Left ventricle myocardium superior (tissue), 1 donor: ENCODE data around the gene RNF213. TPM values are rescaled to one million over a fixed set of nuclear protein-coding genes. Genes with fewer than 3 reads are reported as not detected.
"Not testable (repeated sequence)": the region's sequence is repeated elsewhere in the genome, so short reads cannot be mapped to it uniquely, and the experiment has no call there.

ENCODE experiments used
- ATAC-seq: fragments of 200-7000 bp; cut with Tn5 transposase; one replicate; pipeline ENCODE4 v1.9.1; 2020; ENCODE audit warnings: mild to moderate bottlenecking, moderate library complexity
- DNase-seq: peaks from one replicate; pipeline ENCODE4 v3.0.0-alpha.2; 2020
- intact Hi-C: fragments of 100-400 bp; cut with micrococcal nuclease; formaldehyde crosslinking; loops from one replicate; pipeline ENCODE4 v1.11.0; 2022
- total RNA-seq: library from RNA; stranded (reverse); fragmentation: NEBNext Ultra II Directional; extraction: Animal tissue kit (Norgen Biotek cat#: 25700); gene quantifications from one replicate; pipeline ENCODE4 v1.2.1, GENCODE V29; 2021
- donor health status: DM: no; HTN: yes; CAD: no; lungs with severe emphysema.

The RNF213 gene
- total RNA-seq, 1 donor from 2014 or later = 25.7 TPM

- ATAC-seq (no peak), DNase-seq (no peak)
- intact Hi-C loops = no loop called here
Observed at GRCh38 chr17:80307994-80308691, 47.5 kb downstream of the RNF213 start.

GRCh38 chr17:80308692-80309517, 48.3 kb downstream of the RNF213 start:
- intact Hi-C loops = no loop called here
- ATAC-seq = no peak
- DNase-seq = no peak

GRCh38 chr17:80311216-80311827, 50.7 kb downstream of the RNF213 start:
- DNase-seq (no peak), ATAC-seq (no peak)
- intact Hi-C loops = no loop called here

GRCh38 chr17:80312621-80313135, 52.0 kb downstream of the RNF213 start:
- no peak for DNase-seq
- ATAC-seq = no peak
- intact Hi-C loops = no loop called here

DNA sequence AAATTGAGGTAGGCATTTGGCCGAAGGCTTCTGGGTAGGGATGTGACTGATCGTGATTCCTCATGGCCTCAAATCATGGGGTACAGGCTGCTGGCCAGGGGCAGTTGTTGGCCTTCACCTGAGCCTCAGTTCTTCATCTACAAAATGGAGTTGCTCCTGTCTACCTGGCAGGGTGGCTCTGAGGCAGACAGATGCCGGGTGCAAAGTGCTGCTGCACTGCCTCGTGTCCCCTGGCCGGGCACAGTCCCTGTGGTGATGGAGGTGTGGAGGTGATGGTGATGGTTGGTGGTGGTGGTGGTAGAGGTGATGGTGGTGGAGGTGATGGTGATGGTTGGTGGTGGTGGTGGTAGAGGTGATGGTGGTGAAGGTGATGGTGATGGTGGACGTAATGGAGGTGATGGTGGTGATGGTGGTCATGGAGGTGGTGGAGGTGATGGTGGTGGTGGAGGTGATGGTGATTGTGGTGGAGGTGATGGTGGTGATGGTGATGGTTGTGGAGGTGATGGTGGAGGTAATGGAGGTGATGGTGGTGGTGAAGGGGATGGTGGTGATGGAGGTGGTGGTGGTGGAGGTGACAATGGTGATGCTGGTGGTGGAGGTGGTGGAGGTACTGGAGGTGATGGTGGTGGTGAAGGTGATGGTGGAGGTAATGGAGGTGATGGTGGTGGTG, 52.6 kb downstream of the RNF213 start:
- DNase-seq = no peak
- intact Hi-C loops = no loop called here
- no peak for ATAC-seq

- DNase-seq, ATAC-seq, intact Hi-C loops: not testable (repeated sequence)
Observed at GRCh38 chr17:80313946-80314345, 53.3 kb downstream of the RNF213 start.

DNA sequence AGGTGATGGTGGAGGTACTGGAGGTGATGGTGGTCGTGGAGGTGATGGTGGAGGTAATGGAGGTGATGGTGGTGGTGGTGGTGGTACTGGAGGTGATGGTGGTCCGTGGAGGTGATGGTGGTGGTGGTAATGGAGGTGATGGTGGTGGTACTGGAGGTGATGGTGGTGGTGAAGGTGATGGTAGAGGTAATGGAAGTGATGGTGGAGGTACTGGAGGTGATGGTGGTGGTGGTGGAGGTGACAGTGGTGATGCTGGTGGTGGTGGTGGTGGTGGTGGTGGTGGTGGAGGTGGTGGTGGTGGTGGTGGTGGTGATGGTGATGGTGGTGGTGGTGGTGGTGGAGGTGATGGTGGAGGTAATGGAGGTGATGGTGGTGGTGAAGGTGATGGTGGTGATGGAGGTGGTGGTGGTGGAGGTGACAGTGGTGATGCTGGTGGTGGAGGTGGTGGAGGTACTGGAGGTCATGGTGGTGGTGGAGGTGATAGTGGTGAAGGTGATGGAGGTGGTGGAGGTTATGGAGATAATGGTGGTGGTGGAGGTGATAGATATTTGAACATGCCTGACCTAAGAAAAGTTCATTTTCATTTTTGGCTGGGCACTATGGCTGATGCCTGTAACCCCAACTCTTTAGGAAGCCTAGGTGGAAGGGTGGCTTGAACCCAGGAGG, 55.0 kb downstream of the RNF213 start:
- no peak for ATAC-seq
- intact Hi-C loops = no loop called here

DNA sequence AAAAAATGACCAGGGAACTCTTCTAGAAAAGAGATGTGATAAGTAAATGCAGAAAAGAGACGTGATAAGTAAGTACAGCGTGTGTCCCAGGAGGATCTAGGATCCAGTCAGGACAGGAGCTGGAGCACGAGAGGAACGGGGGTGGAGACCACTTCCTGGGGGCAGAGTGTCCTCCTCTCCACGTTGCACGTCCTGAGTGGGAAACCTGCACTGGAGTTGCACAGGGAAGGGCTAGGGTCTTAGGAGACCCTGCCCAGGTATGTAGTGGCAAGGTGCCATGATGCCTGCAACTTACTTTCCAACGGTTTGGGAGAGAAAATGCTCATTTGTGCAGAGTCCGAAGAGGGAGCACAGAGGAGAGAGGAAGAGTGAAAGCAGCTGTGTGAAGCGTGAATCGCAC, 55.8 kb downstream of the RNF213 start:
- DNase-seq (no peak), ATAC-seq (no peak)
- intact Hi-C loops = no loop called here

More for the DNA sequence above, 55.0 kb downstream of the RNF213 start:
- no peak for DNase-seq

DNA sequence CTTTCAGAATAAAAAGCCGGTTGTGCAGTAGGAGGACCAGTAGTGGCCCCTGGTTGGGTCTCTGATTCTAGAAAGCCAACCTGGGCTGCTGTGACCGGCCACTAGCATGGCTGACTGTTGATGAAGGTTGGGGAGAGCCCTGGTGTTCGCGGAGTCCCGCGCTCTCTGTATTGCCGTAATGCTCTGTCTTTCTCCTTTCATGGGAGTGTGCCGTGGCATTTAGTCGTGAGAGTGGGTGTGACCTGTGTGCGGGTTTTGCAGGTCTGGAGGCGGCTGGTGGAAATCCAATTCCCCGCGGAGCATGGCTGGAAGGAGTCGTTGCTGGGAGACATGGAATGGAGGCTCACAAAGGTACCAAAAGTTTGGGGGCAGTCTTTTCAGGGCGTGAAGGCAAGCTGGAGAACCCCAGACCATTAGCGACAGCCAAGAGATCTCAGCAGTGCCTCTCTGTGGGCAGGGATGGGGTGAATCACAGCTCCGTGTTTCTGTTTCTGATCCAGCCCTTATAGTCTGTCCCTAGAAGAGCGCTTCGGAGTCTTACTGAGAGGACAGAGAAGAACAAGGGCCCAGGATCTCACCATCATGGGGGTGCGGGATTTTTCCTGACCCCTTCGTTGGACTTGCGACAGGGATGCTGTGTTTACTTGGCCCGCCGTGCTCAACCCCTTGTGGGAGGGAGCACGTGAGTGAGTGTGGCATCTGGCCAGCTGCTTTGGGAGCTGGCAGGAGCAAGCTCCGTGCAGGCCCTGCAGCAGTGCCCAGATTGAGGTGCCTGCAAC, 56.5 kb downstream of the RNF213 start:
- DNase-seq = peak; percentile 80

GRCh38 chr17:80317706-80317980, 57.0 kb downstream of the RNF213 start:
- DNase-seq (no peak), ATAC-seq (no peak)
- intact Hi-C loops = no loop called here

More for the DNA sequence above, 56.5 kb downstream of the RNF213 start:
- ATAC-seq = peak; percentile 92
- intact Hi-C loops = no loop called here

GRCh38 chr17:80318166-80318565, 57.5 kb downstream of the RNF213 start:
- DNase-seq (no peak), ATAC-seq (no peak)
- intact Hi-C loops = no loop called here

GRCh38 chr17:80319262-80319998, 58.8 kb downstream of the RNF213 start:
- intact Hi-C loops = no loop called here
- ATAC-seq = no peak

GRCh38 chr17:80319999-80320344, 59.3 kb downstream of the RNF213 start:
- intact Hi-C loops = no loop called here
- no peak for DNase-seq
- no peak for ATAC-seq

More at GRCh38 chr17:80319262-80319998, 58.8 kb downstream of the RNF213 start:
- DNase-seq = no peak

DNA sequence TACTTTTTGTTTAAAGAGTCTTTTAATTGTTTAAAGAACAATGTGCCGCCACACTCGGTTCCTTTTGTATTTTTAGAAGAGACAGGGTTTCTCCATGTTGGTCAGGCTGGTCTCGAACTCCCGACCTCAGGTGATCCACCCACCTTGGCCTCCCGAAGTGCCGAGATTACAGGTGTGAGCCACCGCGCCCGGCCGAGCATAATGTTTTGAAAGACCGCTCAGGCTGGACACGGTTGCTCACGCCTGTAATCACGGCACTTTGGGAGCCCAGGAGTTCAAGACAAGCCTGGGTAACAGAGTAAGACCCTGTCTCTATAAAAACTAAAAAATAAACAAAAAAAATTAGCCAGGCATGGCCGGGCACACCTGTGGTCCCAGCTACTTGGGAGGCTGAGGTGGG, 59.8 kb downstream of the RNF213 start:
- DNase-seq (no peak), ATAC-seq (no peak)
- intact Hi-C loops = no loop called here

- no peak for DNase-seq
- intact Hi-C loops = no loop called here
- no peak for ATAC-seq
Observed at GRCh38 chr17:80322864-80323263, 62.2 kb downstream of the RNF213 start.

GRCh38 chr17:80323982-80324381, 63.3 kb downstream of the RNF213 start:
- no peak for DNase-seq
- ATAC-seq = no peak
- intact Hi-C loops = no loop called here

- intact Hi-C loops = no loop called here
- peak; percentile 20 for ATAC-seq
Observed at GRCh38 chr17:80327518-80327917, 66.9 kb downstream of the RNF213 start.

More at GRCh38 chr17:80327518-80327917, 66.9 kb downstream of the RNF213 start:
- DNase-seq = no peak
